Ascending aorta (tissue), 2 donors: Measurements from ENCODE around the gene NOD2. TPM values are rescaled to one million over a fixed set of nuclear protein-coding genes. Genes with fewer than 3 reads are reported as not detected.

Source experiments
- DNase-seq, 2 donors: peaks; one replicate each; pipeline ENCODE4 v3.0.0-alpha.2; 2019; ENCODE audit warnings: low spot score in 2 of 2
- H3K27ac ChIP-seq, 2 donors: fragments of 200-600 bp; sonication (generic); one replicate each; pipeline ENCODE4 v1.5.1; 2016 to 2017; ENCODE audit warnings: mild to moderate bottlenecking in 1 of 2
- H3K27me3 ChIP-seq: fragments of 200-600 bp; sonication (generic); one replicate; pipeline ENCODE4 v1.5.1; 2017
- H3K36me3 ChIP-seq, 2 donors: fragments of 200-600 bp; sonication (generic); one replicate each; pipeline ENCODE4 v1.5.1; 2016
- H3K4me1 ChIP-seq, 2 donors: fragments of 200-600 bp; sonication (generic); one replicate each; pipeline ENCODE4 v1.5.1; 2016 to 2017; ENCODE audit warnings: mild to moderate bottlenecking in 1 of 2
- H3K4me3 ChIP-seq, 2 donors: fragments of 200-600 bp; sonication (generic); one replicate each; pipeline ENCODE4 v1.5.1; 2016 to 2017; ENCODE audit warnings: mild to moderate bottlenecking in 1 of 2
- H3K9me3 ChIP-seq, 2 donors: fragments of 200-600 bp; sonication (generic); one replicate each; pipeline ENCODE4 v1.5.1; 2016
- intact Hi-C: fragments of 100-400 bp; cut with DNase I; formaldehyde crosslinking; loops from one replicate; pipeline ENCODE4 v1.15.1; 2023
- total RNA-seq: library from RNA; depleted of rRNA; stranded (reverse); fragments of >200 nt; gene quantifications from one replicate; pipeline ENCODE4 v1.1.0, GENCODE V29; 2016
- TF ChIP-seq, protein P1 (sequence below), 3 experiments: fragments of 200-600 bp in 2 of 3; fragments of 450-650 bp in 1 of 3; sonication (generic) in 2 of 3; IDR thresholded peaks; one replicate each; pipeline ENCODE4 v1.5.1; 2016 to 2019; ENCODE audit warnings: antibody characterized with exemption in 3 of 3, mild to moderate bottlenecking in 1 of 3, moderate library complexity in 1 of 3

Gene NOD2
- total RNA-seq, 1 donor from 2014 or later = 3.8 TPM

DNA sequence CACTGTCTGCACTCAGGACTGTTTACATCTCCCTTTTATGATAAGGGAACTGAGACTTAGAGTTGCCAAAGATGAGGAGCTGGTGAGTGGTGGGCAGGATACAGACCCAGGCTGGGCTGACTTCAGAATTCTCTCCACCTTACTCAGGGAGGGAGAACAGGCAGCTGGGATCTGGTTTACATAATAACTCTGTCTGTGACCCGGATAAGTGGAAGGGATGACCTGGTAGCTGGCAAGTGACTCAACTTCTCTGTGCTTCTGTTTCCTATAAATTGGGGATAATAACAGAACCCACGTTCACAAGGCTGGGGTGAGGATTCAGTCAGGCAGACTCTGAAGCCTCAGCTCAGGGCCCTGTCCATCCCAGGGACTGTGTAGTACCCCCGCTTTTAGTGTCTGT is 14.9 kb upstream of the NOD2 start:
- no peak overlapping the region for H3K4me3 ChIP-seq
- H3K27ac ChIP-seq = no peak overlapping the region
- H3K27me3 ChIP-seq = no peaks in the 10 kb centered on the region
- DNase-seq = no peak
- TF ChIP-seq, protein P1, sequence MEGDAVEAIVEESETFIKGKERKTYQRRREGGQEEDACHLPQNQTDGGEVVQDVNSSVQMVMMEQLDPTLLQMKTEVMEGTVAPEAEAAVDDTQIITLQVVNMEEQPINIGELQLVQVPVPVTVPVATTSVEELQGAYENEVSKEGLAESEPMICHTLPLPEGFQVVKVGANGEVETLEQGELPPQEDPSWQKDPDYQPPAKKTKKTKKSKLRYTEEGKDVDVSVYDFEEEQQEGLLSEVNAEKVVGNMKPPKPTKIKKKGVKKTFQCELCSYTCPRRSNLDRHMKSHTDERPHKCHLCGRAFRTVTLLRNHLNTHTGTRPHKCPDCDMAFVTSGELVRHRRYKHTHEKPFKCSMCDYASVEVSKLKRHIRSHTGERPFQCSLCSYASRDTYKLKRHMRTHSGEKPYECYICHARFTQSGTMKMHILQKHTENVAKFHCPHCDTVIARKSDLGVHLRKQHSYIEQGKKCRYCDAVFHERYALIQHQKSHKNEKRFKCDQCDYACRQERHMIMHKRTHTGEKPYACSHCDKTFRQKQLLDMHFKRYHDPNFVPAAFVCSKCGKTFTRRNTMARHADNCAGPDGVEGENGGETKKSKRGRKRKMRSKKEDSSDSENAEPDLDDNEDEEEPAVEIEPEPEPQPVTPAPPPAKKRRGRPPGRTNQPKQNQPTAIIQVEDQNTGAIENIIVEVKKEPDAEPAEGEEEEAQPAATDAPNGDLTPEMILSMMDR (IDR thresholded peaks at IDR 0.05) = no peak
- intact Hi-C loops = no loop called here
- H3K4me1 ChIP-seq = no peaks in the 10 kb centered on the region
- no peaks in the 10 kb centered on the region for H3K36me3 ChIP-seq
- H3K9me3 ChIP-seq = no peaks in the 10 kb centered on the region

- Histone ChIP-seq H3K4me3 (no peak overlapping the region), H3K27me3 (no peaks in the 10 kb centered on the region), H3K36me3 (no peaks in the 10 kb centered on the region), H3K9me3 (no peaks in the 10 kb centered on the region), H3K4me1 (no peaks in the 10 kb centered on the region), H3K27ac (no peak overlapping the region)
- TF ChIP-seq, protein P1 (IDR thresholded peaks at IDR 0.05) = no peak
- intact Hi-C loops = no loop called here
- no peak for DNase-seq
Measured at GRCh38 chr16:50679266-50679665, 14.1 kb upstream of the NOD2 start.

DNA sequence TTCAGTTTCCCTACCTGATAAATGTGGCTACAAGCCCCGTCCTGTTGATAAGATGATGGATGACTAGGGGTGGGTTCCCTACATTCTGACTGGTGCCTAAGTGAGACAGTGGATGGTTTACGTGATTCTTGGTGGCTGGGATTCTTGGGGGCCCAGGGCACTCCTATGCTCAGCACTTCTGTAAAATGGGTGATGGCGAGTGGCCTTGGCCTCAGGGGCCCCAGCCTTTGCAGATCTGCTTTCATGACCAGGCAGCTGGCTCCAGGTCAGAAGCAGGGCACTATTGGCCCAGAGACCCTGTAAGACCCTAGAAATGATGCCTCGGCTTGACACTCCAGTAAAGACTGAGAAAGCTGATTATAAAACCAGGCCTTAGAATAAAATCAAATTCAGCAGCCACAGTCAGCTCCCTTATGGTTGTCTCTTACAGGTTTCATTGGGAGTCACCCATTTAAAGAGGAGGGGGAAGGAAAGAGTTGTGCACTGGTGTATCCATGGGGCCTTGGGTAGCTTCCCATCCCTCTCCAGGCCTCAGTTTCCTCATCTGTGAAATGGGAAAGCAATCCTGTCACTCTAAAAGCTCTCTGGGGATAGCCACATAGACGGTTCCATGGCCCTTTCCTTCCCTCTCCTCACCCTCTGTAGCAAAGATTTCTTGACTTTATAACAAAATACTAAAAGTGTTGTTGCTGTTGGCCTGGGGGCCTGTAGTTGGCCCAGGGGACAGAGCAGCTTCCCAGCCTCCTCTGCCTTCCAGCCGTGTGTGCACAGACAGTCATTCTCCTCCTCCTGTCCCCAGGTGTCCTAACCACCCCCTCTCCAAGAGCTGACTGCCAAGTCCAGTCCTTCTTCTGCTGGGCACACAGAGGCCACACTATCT is 13.5 kb upstream of the NOD2 start:
- Histone ChIP-seq H3K36me3 (no peaks in the 10 kb centered on the region), H3K27ac (no peak overlapping the region), H3K4me3 (peak overlapping the region in 1 of 2 donors; percentile 41), H3K9me3 (no peaks in the 10 kb centered on the region), H3K4me1 (no peaks in the 10 kb centered on the region), H3K27me3 (no peaks in the 10 kb centered on the region)
- intact Hi-C loops = no loop called here
- DNase-seq = no peak
- TF ChIP-seq, protein P1 (IDR thresholded peaks at IDR 0.05) = no peak

GRCh38 chr16:50680556-50680893 is 12.9 kb upstream of the NOD2 start:
- no peaks in the 10 kb centered on the region for H3K9me3 ChIP-seq
- intact Hi-C loops = no loop called here
- H3K4me3 ChIP-seq = peak overlapping the region in 1 of 2 donors; percentile 41
- no peaks in the 10 kb centered on the region for H3K36me3 ChIP-seq
- no peaks in the 10 kb centered on the region for H3K4me1 ChIP-seq
- no peak for DNase-seq
- H3K27ac ChIP-seq = no peak overlapping the region
- TF ChIP-seq, protein P1 (IDR thresholded peaks at IDR 0.05) = no peak
- no peaks in the 10 kb centered on the region for H3K27me3 ChIP-seq

DNA sequence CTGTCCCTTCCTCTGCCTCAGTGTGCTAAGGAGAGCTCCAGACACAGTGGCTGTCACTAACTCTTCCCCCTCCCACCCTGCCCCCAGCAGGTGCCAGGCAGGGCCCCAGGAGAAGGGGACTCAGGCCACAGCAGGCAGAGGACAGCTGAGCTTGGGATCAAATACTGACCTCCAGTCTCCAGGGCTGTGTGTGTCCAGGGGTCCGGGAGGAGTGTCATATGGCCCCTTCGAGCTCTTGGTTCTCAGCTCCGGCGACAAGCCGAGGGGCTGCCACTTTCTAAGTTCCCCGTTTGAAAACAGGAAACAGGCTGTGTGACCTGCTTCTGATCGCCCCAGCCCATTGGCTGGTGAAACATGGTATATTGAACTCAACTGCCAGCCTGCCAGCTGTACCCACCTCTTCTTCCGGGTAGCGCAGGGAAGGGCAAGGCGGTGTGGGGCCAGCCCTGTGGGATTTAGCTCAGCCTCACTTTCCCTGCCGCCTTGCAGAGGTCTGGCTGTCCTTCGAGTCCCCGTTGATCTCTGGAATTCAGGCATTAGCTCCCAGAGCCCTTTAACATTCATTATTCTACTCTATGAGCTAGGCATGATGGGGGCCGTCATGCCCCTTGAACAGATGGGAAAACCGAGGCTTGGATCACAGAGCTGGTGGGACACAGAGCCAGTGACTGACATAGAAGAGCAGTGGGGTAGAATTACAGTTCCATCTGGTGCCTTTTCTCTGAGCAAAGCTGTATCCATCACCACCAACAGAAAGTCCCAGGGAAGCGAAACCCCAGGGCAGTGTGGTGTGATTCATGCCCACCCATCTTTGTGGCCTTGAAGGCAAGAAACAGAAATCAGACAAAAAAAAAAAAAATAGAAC is 12.2 kb upstream of the NOD2 start, which contains the start of gene SNX20:
TSS of gene SNX20 (minus strand) at position 292 of the 865 bp plus-strand sequence. CDS start 3,786 bp downstream, outside the sequence.
- TF ChIP-seq, protein P1 (IDR thresholded peaks at IDR 0.05) = no peak
- Histone ChIP-seq H3K4me3 (peak within 1 kb of the TSS in 1 of 2 donors; percentile 41), H3K4me1 (no peaks in the 10 kb centered on the region), H3K27me3 (no peaks in the 10 kb centered on the region), H3K36me3 (no peaks in the 10 kb centered on the region), H3K9me3 (no peaks in the 10 kb centered on the region), H3K27ac (no peak within 1 kb of the TSS)
- intact Hi-C loops = no loop called here
- DNase-seq = no peak
